Endothelial cell of umbilical vein (primary cell): ENCODE data around the gene METTL27. TPM values are rescaled to one million over a fixed set of nuclear protein-coding genes. Genes with fewer than 3 reads are reported as not detected.

ENCODE experiments used
- BruUV-seq: library from RNA; stranded (reverse); fragments of 400-500 nt; replicated peaks from 2 replicates; lab custom pipeline; 2021; lab: Mats Ljungman, UMichigan
- CTCF ChIA-PET: fragments of 300-600, 350-600 bp; sonication (Branson Sonifier 250); formaldehyde crosslinking; loops from one replicate; lab custom pipeline; 2021; ENCODE audit warnings: antibody characterized with exemption, inconsistent platforms; lab: Charles Lee
- POLR2A ChIA-PET: fragments of 300-600, 350-600 bp; sonication (Branson Sonifier 250); formaldehyde crosslinking; loops from one replicate; lab custom pipeline; 2021; ENCODE audit warnings: antibody characterized with exemption, inconsistent platforms; lab: Charles Lee
- DNase-seq: peaks from one replicate; pipeline ENCODE4 v3.0.0-alpha.2; 2011; ENCODE audit warnings: low read depth, low spot score
- FAIRE-seq: peaks from 2 replicates; lab custom pipeline; 2011; peaks lifted over from hg19 to GRCh38; lab: Jason Lieb, UNC
- H2AFZ ChIP-seq: 2 replicates; pipeline ENCODE4 v1.6.0; 2012; ENCODE audit warnings: low read depth, low read length, control low read depth, inconsistent platforms
- H3K27ac ChIP-seq: 2 replicates; pipeline ENCODE4 v1.5.1; 2011; ENCODE audit warnings: low read depth, mild to moderate bottlenecking, control low read depth, low read length, moderate library complexity; ENCODE audit not compliant: insufficient read depth
- H3K27me3 ChIP-seq, 2 experiments: 2 replicates each; pipeline versions ENCODE4 v1.6.0 to v1.6.1; 2011; ENCODE audit warnings: low read length in 2 of 2, mixed read lengths in 1 of 2; ENCODE audit not compliant: control insufficient read depth in 2 of 2, insufficient read depth in 2 of 2
- H3K36me3 ChIP-seq, 2 experiments: 2 replicates in 1 of 2; 3 replicates in 1 of 2; pipeline ENCODE4 v1.5.1; 2011; ENCODE audit warnings: low read length in 2 of 2, mild to moderate bottlenecking in 1 of 2, moderate library complexity in 1 of 2; ENCODE audit not compliant: control insufficient read depth in 2 of 2, insufficient read depth in 2 of 2; ENCODE audit errors: extremely low read depth in 1 of 2
- H3K4me1 ChIP-seq: 3 replicates; pipeline ENCODE4 v1.5.1; 2011; ENCODE audit warnings: mild to moderate bottlenecking, low read length; ENCODE audit not compliant: control insufficient read depth, insufficient read depth; ENCODE audit errors: extremely low read depth
- H3K4me2 ChIP-seq: 2 replicates; pipeline ENCODE4 v1.6.1; 2011; ENCODE audit warnings: low read length, control low read depth, mixed read lengths; ENCODE audit not compliant: insufficient read depth
- H3K4me3 ChIP-seq, 3 experiments: fragments of 200-600 bp in 1 of 3; sonication (generic), shearing (Covaris generic) in 1 of 3; replicated peaks in 1 of 3; 2 replicates each; pipeline ENCODE4 v1.5.1; 2011 to 2016; ENCODE audit warnings: control low read depth in 3 of 3, low read length in 3 of 3, mild to moderate bottlenecking in 2 of 3, inconsistent platforms in 1 of 3, low read depth in 1 of 3, moderate library complexity in 1 of 3; ENCODE audit not compliant: insufficient read depth in 1 of 3
- H3K79me2 ChIP-seq: 2 replicates; pipeline ENCODE4 v1.6.0; 2012; ENCODE audit warnings: low read length, inconsistent platforms; ENCODE audit not compliant: control insufficient read depth, insufficient read depth
- H3K9ac ChIP-seq: replicated peaks from 2 replicates; pipeline ENCODE3; 2011; ENCODE audit warnings: low read length, control low read depth; ENCODE audit not compliant: insufficient read depth; ENCODE audit errors: extremely low read depth
- H3K9me1 ChIP-seq: replicated peaks from 3 replicates; pipeline ENCODE4 v1.6.0; 2011; ENCODE audit warnings: mild to moderate bottlenecking, low read length; ENCODE audit not compliant: control insufficient read depth, insufficient read depth; ENCODE audit errors: extremely low read depth
- H3K9me3 ChIP-seq: replicated peaks from 2 replicates; pipeline ENCODE4 v1.5.1; 2012; ENCODE audit warnings: low read length, inconsistent platforms; ENCODE audit not compliant: control insufficient read depth, insufficient read depth
- H4K20me1 ChIP-seq: replicated peaks from 2 replicates; pipeline ENCODE3; 2011; ENCODE audit warnings: mild to moderate bottlenecking, low read length; ENCODE audit not compliant: control insufficient read depth, insufficient read depth; ENCODE audit errors: extremely low read depth
- FOS ChIP-seq: IDR thresholded peaks from 2 replicates; pipeline ENCODE4 v1.6.1; 2011; ENCODE audit warnings: mild to moderate bottlenecking, low read length, moderate library complexity, borderline replicate concordance; ENCODE audit not compliant: insufficient read depth
- GATA2 ChIP-seq: IDR thresholded peaks from 2 replicates; pipeline ENCODE4 v1.7.0; 2011; ENCODE audit warnings: low read depth, mild to moderate bottlenecking, moderate library complexity, mixed read lengths, low read length; ENCODE audit not compliant: insufficient read length, insufficient read depth
- MAX ChIP-seq: IDR thresholded peaks from 2 replicates; pipeline ENCODE4 v1.6.1; 2011; ENCODE audit not compliant: insufficient read depth, insufficient read length
- POLR2A ChIP-seq: IDR thresholded peaks from 2 replicates; pipeline ENCODE4 v1.6.1; 2012; ENCODE audit warnings: low read depth, mild to moderate bottlenecking, control low read depth, low read length
- dilution Hi-C: fragments of 300-500 bp; cut with MboI; formaldehyde crosslinking; loops from one replicate; pipeline ENCODE4 v1.15.0; 2019; ENCODE audit warnings: low sequenced_read_pairs; ENCODE audit not compliant: extremely low pct_ligation_motif_present
- intact Hi-C: fragments of 100-400 bp; cut with micrococcal nuclease; formaldehyde crosslinking; loops from one replicate; pipeline ENCODE4 v1.10.0; 2022
- polyA plus RNA-seq, 4 experiments: library from polyadenylated mRNA; depleted of rRNA in 3 of 4; stranded (reverse) in 3 of 4; unstranded in 1 of 4; fragments of >200 nt; gene quantifications; 2 replicates each; pipeline versions ENCODE4 v1.2.1 to v1.2.3, GENCODE V29; 2011 to 2012; ENCODE audit warnings: missing spikeins in 1 of 4
- total RNA-seq: library from RNA; stranded (reverse); gene quantifications from 2 replicates; pipeline ENCODE4 v1.2.3, GENCODE V29; 2021
- TF ChIP-seq, protein P1 (sequence below), 2 donors: IDR thresholded peaks; 1 replicate in 1 of 2; 2 replicates in 1 of 2; pipeline ENCODE4 v1.5.1; 2011; ENCODE audit warnings: low read length in 2 of 2, mild to moderate bottlenecking in 2 of 2, moderate library complexity in 2 of 2, control low read depth in 1 of 2, inconsistent platforms in 1 of 2, low read depth in 1 of 2; ENCODE audit not compliant: insufficient read depth in 1 of 2; ENCODE audit errors: extremely low read depth in 1 of 2

Gene METTL27
- total and polyA plus RNA-seq, 2 donors (not counting 3 experiments of a cell fraction or from before 2014, with no cell fraction given), result 6.9 to 10.8 TPM

- dilution Hi-C loops, result no loop called here
- Histone ChIP-seq H4K20me1 (no peaks in the 10 kb centered on the region), H3K27ac (no peak overlapping the region), H3K9ac (no peak overlapping the region), H3K9me1 (no peaks in the 10 kb centered on the region), H3K9me3 (no peaks in the 10 kb centered on the region), H3K36me3 (no peaks in the 10 kb centered on the region), H2AFZ (no peak overlapping the region), H3K79me2 (no peaks in the 10 kb centered on the region), H3K4me2 (no peak overlapping the region), H3K27me3 (peaks cover 8 to 31% of the 10 kb centered on the region in 2 experiments), H3K4me1 (peaks cover 9% of the 10 kb centered on the region), H3K4me3 (no peak overlapping the region)
- DNase-seq (no peak), FAIRE-seq (no peak)
- no peak for TF ChIP-seq MAX
- TF ChIP-seq, protein P1, sequence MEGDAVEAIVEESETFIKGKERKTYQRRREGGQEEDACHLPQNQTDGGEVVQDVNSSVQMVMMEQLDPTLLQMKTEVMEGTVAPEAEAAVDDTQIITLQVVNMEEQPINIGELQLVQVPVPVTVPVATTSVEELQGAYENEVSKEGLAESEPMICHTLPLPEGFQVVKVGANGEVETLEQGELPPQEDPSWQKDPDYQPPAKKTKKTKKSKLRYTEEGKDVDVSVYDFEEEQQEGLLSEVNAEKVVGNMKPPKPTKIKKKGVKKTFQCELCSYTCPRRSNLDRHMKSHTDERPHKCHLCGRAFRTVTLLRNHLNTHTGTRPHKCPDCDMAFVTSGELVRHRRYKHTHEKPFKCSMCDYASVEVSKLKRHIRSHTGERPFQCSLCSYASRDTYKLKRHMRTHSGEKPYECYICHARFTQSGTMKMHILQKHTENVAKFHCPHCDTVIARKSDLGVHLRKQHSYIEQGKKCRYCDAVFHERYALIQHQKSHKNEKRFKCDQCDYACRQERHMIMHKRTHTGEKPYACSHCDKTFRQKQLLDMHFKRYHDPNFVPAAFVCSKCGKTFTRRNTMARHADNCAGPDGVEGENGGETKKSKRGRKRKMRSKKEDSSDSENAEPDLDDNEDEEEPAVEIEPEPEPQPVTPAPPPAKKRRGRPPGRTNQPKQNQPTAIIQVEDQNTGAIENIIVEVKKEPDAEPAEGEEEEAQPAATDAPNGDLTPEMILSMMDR (IDR thresholded peaks at IDR 0.05; ENCODE audit: extremely low read depth in 1 of 2, insufficient read depth in 1 of 2, low read depth in 1 of 2, low read length in 2 of 2), result no peak
- no peak for TF ChIP-seq FOS
- TF ChIP-seq GATA2, result no peak
- TF ChIP-seq POLR2A, result no peak
- intact Hi-C loops, result no loop called here
- BruUV-seq, result no TSS peak
- ChIA-PET CTCF (interaction anchor here (0.7 to 4.9 kb wide), 3 partner anchors 9 to 146 kb away, joined by 3 to 30 read pairs (median 3); no protein-coding TSS in a partner anchor), POLR2A (no interaction called here)
Observed at GRCh38 chr7:73879977-73880681, 37.8 kb upstream of the METTL27 start.
